Mesenchymal stem cell (in vitro differentiated cells and primary cell): ENCODE results near the gene TPGS1.

Source experiments
- DNase-seq: peaks from one replicate; pipeline ENCODE4 v3.0.0-alpha.2; 2013
- H2AFZ ChIP-seq: one replicate; pipeline ENCODE4 v1.6.1; 2013; ENCODE audit warnings: low read depth, mild to moderate bottlenecking, control low read depth, inconsistent platforms, low read length, moderate library complexity
- H2AK5ac ChIP-seq: 2 replicates; pipeline ENCODE4 v1.6.1; 2013; ENCODE audit warnings: low read length, moderate library complexity, mild to moderate bottlenecking, inconsistent platforms; ENCODE audit not compliant: severe bottlenecking
- H2BK120ac ChIP-seq: one replicate; pipeline ENCODE4 v1.6.1; 2013; ENCODE audit warnings: low read depth, mild to moderate bottlenecking, inconsistent platforms, low read length, moderate library complexity
- H2BK12ac ChIP-seq, 2 experiments: one replicate each; pipeline ENCODE4 v1.6.1; 2013; ENCODE audit warnings: inconsistent platforms in 2 of 2, low read length in 2 of 2, mild to moderate bottlenecking in 2 of 2, moderate library complexity in 2 of 2, control low read depth in 1 of 2
- H2BK15ac ChIP-seq: one replicate; pipeline ENCODE4 v1.6.1; 2013; ENCODE audit warnings: mild to moderate bottlenecking, low read depth, inconsistent platforms; ENCODE audit not compliant: poor library complexity, severe bottlenecking
- H2BK5ac ChIP-seq: 2 replicates; pipeline ENCODE4 v1.6.1; 2013; ENCODE audit warnings: low read depth, mild to moderate bottlenecking, low read length, control low read depth, inconsistent platforms; ENCODE audit not compliant: poor library complexity, severe bottlenecking
- H3K14ac ChIP-seq, 2 experiments: one replicate each; pipeline ENCODE4 v1.6.1; 2013; ENCODE audit warnings: inconsistent platforms in 2 of 2, low read length in 2 of 2, control low read depth in 1 of 2, mild to moderate bottlenecking in 1 of 2, moderate library complexity in 1 of 2
- H3K18ac ChIP-seq, 2 experiments: one replicate each; pipeline ENCODE4 v1.6.1; 2013; ENCODE audit warnings: inconsistent platforms in 2 of 2, low read length in 2 of 2, control low read depth in 1 of 2, low read depth in 1 of 2, mild to moderate bottlenecking in 1 of 2
- H3K23ac ChIP-seq, 2 experiments: one replicate each; pipeline ENCODE4 v1.6.1; 2013; ENCODE audit warnings: inconsistent platforms in 2 of 2, low read length in 2 of 2, mild to moderate bottlenecking in 2 of 2, moderate library complexity in 2 of 2, control low read depth in 1 of 2
- H3K27ac ChIP-seq: 2 replicates; pipeline ENCODE4 v1.5.1; 2013; ENCODE audit warnings: mild to moderate bottlenecking, moderate library complexity, low read length, control low read depth, inconsistent platforms; ENCODE audit not compliant: poor library complexity, severe bottlenecking
- H3K27me3 ChIP-seq, 2 experiments: 2 replicates each; pipeline versions ENCODE4 v1.6.1 to v1.7.0; 2013; ENCODE audit warnings: low read length in 2 of 2, mild to moderate bottlenecking in 2 of 2, moderate library complexity in 2 of 2, control low read depth in 1 of 2, inconsistent platforms in 1 of 2; ENCODE audit not compliant: control insufficient read depth in 1 of 2, insufficient read depth in 1 of 2
- H3K36me3 ChIP-seq, 2 experiments: 2 replicates each; pipeline versions ENCODE4 v1.6.1 to v1.7.0; 2013; ENCODE audit warnings: low read length in 2 of 2, control low read depth in 1 of 2, inconsistent platforms in 1 of 2, low read depth in 1 of 2, mild to moderate bottlenecking in 1 of 2; ENCODE audit not compliant: insufficient read depth in 2 of 2, control insufficient read depth in 1 of 2
- H3K4ac ChIP-seq, 2 experiments: one replicate each; pipeline ENCODE4 v1.6.1; 2013; ENCODE audit warnings: inconsistent platforms in 2 of 2, low read length in 2 of 2, mild to moderate bottlenecking in 2 of 2, moderate library complexity in 2 of 2, control low read depth in 1 of 2, low read depth in 1 of 2
- H3K4me1 ChIP-seq: 2 replicates; pipeline ENCODE4 v1.6.1; 2013; ENCODE audit warnings: low read depth, low read length, control low read depth; ENCODE audit not compliant: control insufficient read depth, insufficient read depth
- H3K4me2 ChIP-seq: 2 replicates; pipeline ENCODE4 v1.6.1; 2013; ENCODE audit warnings: low read length, mild to moderate bottlenecking, inconsistent platforms; ENCODE audit not compliant: poor library complexity, severe bottlenecking
- H3K4me3 ChIP-seq, 2 experiments: 2 replicates each; pipeline versions ENCODE4 v1.5.1 to v1.7.0; 2013; ENCODE audit warnings: low read length in 2 of 2, mild to moderate bottlenecking in 2 of 2, control low read depth in 1 of 2, low read depth in 1 of 2; ENCODE audit not compliant: insufficient read depth in 1 of 2
- H3K79me1 ChIP-seq: replicated peaks from 2 replicates; pipeline ENCODE4 v1.6.1; 2013; ENCODE audit warnings: mild to moderate bottlenecking, control low read depth, low read length, inconsistent platforms; ENCODE audit not compliant: poor library complexity, severe bottlenecking
- H3K9ac ChIP-seq: 2 replicates; pipeline ENCODE4 v1.7.0; 2013; ENCODE audit warnings: mild to moderate bottlenecking, low read length, moderate library complexity
- H3K9me3 ChIP-seq: 2 replicates; pipeline ENCODE4 v1.7.0; 2013; ENCODE audit warnings: mild to moderate bottlenecking, low read length; ENCODE audit not compliant: control insufficient read depth
- H4K8ac ChIP-seq: one replicate; pipeline ENCODE4 v1.6.1; 2013; ENCODE audit warnings: inconsistent platforms, mild to moderate bottlenecking, low read length, moderate library complexity
- H4K91ac ChIP-seq: one replicate; pipeline ENCODE4 v1.6.1; 2013; ENCODE audit warnings: mild to moderate bottlenecking, low read length, inconsistent platforms
- WGBS: methylation state at CpG from one replicate; pipeline ENCODE4 v1.1.7; 2013; ENCODE audit warnings: mixed read lengths; 5-methylcytosine and 5-hydroxymethylcytosine counted together

TPGS1 gene

DNA sequence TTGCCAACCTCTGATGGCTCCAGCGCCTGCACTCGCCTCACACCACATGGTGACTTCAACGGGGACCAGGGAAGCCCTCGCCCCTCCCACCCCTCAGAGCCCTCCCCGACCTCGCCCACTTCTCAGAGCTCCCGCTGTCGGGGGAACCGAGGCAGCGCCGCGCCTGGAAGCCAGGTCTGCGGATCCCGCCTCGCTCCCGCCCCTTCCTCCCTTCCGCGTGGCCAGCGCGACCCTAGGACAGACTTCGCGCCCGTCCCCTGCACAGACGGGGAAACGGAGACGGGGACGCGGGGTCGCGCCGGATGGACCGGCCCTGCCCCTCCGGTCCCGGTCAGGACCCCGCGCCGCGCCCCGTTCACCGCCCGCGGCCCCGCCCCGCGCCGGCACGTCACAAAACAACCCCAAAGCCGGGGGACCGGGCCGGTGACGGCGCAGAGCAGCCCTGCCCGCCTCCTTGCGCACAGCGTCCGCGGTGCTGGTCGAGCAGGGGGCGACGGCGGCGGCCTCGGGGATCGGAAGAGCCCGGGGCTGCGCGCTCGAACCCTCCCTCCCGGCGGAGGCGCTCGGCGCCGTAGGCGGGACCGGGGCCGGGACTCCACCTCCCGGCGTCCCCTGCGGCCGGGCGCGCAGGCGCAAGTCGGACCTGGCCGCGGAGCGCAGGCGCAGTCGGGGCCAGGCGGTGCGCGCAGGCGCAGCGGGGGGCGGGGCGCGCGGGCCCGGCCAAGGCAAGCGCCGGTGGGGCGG, 23.9 kb downstream of the TPGS1 start:
- peak overlapping the region in 1 of 2 experiments; percentile 76 for H2BK12ac ChIP-seq
- H2AFZ ChIP-seq = peak overlapping the region; percentile 56
- H3K14ac ChIP-seq = peak overlapping the region in 1 of 2 experiments; percentile 45
- H3K23ac ChIP-seq = peak overlapping the region in 1 of 2 experiments; percentile 11
- no peaks in the 10 kb centered on the region for H3K79me1 ChIP-seq
- peak overlapping the region; percentile 95 for H4K8ac ChIP-seq
- H3K27me3 ChIP-seq = peaks cover 0 to 3% of the 10 kb centered on the region in 2 experiments
- peaks cover 36% of the 10 kb centered on the region for H3K4me1 ChIP-seq
- H2BK120ac ChIP-seq = peak overlapping the region; percentile 67
- H4K91ac ChIP-seq = peak overlapping the region; percentile 95
- peak; percentile 80 for DNase-seq
- peak overlapping the region; percentile 91 for H2BK5ac ChIP-seq
- H3K18ac ChIP-seq = peak overlapping the region; percentile 93 to 95
- whole genome bisulfite sequencing = under 1% methylated on average over 54 of the region's 103 CpGs
- peak overlapping the region; percentile 94 for H2BK15ac ChIP-seq
- H3K27ac ChIP-seq = no peak overlapping the region
- peaks cover 2 to 21% of the 10 kb centered on the region in 2 experiments for H3K36me3 ChIP-seq
- H3K9ac ChIP-seq = peak overlapping the region; percentile 83
- peak overlapping the region; percentile 85 to 88 for H3K4me3 ChIP-seq
- H3K4ac ChIP-seq = peak overlapping the region; percentile 78 to 95
- peak overlapping the region; percentile 83 for H3K4me2 ChIP-seq
- no peaks in the 10 kb centered on the region for H3K9me3 ChIP-seq
- no peak overlapping the region for H2AK5ac ChIP-seq

DNA sequence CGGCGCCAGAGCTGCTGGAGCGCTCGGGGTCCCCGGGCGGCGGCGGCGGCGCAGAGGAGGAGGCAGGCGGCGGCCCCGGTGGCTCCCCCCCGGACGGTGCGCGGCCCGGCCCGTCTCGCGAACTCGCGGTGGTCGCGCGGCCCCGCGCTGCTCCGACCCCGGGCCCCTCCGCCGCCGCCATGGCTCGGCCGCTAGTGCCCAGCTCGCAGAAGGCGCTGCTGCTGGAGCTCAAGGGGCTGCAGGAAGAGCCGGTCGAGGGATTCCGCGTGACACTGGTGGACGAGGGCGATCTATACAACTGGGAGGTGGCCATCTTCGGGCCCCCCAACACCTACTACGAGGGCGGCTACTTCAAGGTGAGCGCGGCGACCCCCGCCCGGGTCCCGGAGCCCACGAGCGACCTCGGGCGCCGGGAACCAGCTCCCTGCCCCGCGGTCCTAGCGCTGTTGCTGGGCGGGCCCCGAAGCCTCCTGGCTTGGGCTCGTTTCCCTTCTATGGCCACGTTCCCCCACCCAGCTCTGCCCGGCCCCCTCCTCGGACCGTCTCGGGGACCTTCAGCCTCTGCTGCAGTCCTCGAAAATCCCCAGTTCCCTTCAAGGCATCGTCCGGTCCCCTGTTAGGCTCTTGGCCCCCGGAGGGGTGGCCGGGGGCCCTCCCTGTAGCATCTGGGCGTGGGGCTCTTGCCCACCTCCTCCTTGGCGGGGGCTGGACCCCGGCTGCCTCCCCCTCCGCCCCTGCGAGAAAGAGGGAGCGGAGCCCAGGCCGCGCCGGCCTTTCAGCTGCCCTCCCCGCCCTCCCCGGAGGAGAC, 24.7 kb downstream of the TPGS1 start, which contains the start of gene CDC34:
Gene CDC34, plus strand, starts transcription at position 8 of the 808 bp plus-strand sequence. Its CDS starts 172 bp downstream, at position 180.
- under 1% methylated on average over 70 of the region's 84 CpGs for WGBS

DNA sequence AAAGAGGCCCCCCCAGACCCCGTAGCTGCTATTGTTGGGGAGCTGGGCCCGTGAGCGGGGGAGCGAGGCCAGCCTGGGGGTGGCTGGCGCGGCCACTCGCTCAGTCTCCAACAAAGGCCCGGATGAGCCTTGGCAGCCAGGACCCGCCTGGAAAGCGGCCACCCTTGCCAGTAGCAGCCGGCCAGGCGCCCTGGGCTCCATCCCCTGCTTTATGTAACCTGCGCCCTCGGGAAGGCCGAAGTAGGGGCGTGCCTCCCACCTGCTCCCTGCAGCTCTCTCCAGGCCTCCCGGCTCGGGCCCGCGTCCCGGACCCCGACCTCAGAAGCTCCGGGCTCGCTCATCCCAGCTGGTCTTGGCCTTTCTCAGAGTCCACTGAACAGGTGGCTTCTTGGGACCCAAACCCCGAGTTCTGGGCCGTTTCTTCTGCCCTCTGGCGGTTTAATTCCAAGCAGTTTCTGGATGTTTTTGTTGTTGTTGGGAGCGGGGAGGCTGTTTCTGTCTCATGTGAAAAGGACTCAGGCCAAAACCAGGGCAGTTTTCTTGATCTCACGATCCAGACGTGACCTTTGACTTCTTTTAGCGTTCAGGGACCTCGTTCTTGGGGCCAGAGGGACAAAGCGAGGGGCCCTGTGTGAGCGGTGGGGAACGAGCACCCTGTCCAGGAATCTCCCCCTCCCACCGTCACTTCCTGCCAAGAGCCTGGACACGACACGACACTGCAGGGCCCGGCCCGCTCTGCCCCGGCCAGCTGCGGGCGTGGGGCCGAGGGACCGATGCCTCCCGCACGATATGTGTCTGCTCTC, 25.5 kb downstream of the TPGS1 start:
- peak; percentile 86 for DNase-seq
- peak overlapping the region; percentile 44 to 81 for H3K14ac ChIP-seq
- no peaks in the 10 kb centered on the region for H3K9me3 ChIP-seq
- H3K4ac ChIP-seq = peak overlapping the region; percentile 67 to 81
- no peak overlapping the region for H2AFZ ChIP-seq
- peak overlapping the region; percentile 91 for H3K9ac ChIP-seq
- H2BK120ac ChIP-seq = peak overlapping the region; percentile 54
- peak overlapping the region; percentile 97 for H3K4me2 ChIP-seq
- peak overlapping the region; percentile 93 to 99 for H3K23ac ChIP-seq
- H3K4me3 ChIP-seq = peak overlapping the region; percentile 83 to 89
- WGBS = 1% methylated on average over 47 of the region's 47 CpGs
- no peak overlapping the region for H2BK5ac ChIP-seq
- H3K27ac ChIP-seq = peak overlapping the region; percentile 88
- H2AK5ac ChIP-seq = peak overlapping the region; percentile 41
- no peaks in the 10 kb centered on the region for H3K27me3 ChIP-seq
- H3K36me3 ChIP-seq = peaks cover 15 to 37% of the 10 kb centered on the region in 2 experiments
- peaks cover 7% of the 10 kb centered on the region for H3K79me1 ChIP-seq
- H4K91ac ChIP-seq = peak overlapping the region; percentile 52
- peak overlapping the region; percentile 73 for H2BK15ac ChIP-seq
- H3K4me1 ChIP-seq = peaks cover 37% of the 10 kb centered on the region
- peak overlapping the region in 1 of 2 experiments; percentile 68 for H2BK12ac ChIP-seq
- peak overlapping the region; percentile 42 for H4K8ac ChIP-seq
- H3K18ac ChIP-seq = peak overlapping the region; percentile 78 to 93

More for the DNA sequence above, 24.7 kb downstream of the TPGS1 start, which contains the start of gene CDC34:
- H2BK15ac ChIP-seq = peak within 1 kb of the TSS; percentile 94
- peak within 1 kb of the TSS; percentile 88 for H3K27ac ChIP-seq
- peak within 1 kb of the TSS; percentile 93 to 95 for H3K18ac ChIP-seq
- H3K4me1 ChIP-seq = peaks cover 37% of the 10 kb centered on the region
- no peak within 1 kb of the TSS for H2AK5ac ChIP-seq
- peak within 1 kb of the TSS; percentile 78 to 95 for H3K4ac ChIP-seq
- H3K27me3 ChIP-seq = no peaks in the 10 kb centered on the region
- peak within 1 kb of the TSS; percentile 97 for H3K4me2 ChIP-seq
- peak within 1 kb of the TSS; percentile 91 for H2BK5ac ChIP-seq
- H3K4me3 ChIP-seq = peak within 1 kb of the TSS; percentile 88 to 89
- peak within 1 kb of the TSS; percentile 95 for H4K8ac ChIP-seq
- H3K9me3 ChIP-seq = no peaks in the 10 kb centered on the region
- peak within 1 kb of the TSS; percentile 95 for H4K91ac ChIP-seq
- DNase-seq = no peak
- H3K14ac ChIP-seq = peak within 1 kb of the TSS; percentile 80 to 81
- peak within 1 kb of the TSS; percentile 91 for H3K9ac ChIP-seq
- peak within 1 kb of the TSS in 1 of 2 experiments; percentile 81 for H3K23ac ChIP-seq
- H3K79me1 ChIP-seq = peaks cover 6% of the 10 kb centered on the region
- H2BK120ac ChIP-seq = peak within 1 kb of the TSS; percentile 67
- H3K36me3 ChIP-seq = peaks cover 10 to 29% of the 10 kb centered on the region in 2 experiments
- peak within 1 kb of the TSS in 1 of 2 experiments; percentile 76 for H2BK12ac ChIP-seq
- H2AFZ ChIP-seq = peak within 1 kb of the TSS; percentile 56
